PC-9 (cell line): ENCODE data around the gene PNMA1. TPM values are rescaled to one million over a fixed set of nuclear protein-coding genes. Genes with fewer than 3 reads are reported as not detected.

Source experiments
- BruUV-seq: library from RNA; stranded (reverse); fragments of 400-500 nt; replicated peaks from 2 replicates; lab custom pipeline; 2021; lab: Mats Ljungman, UMichigan
- CTCF ChIA-PET: fragments of 300-600 bp; sonication (Branson Sonifier 250); formaldehyde crosslinking; loops from one replicate; lab custom pipeline; 2022; ENCODE audit warnings: antibody characterized with exemption; lab: Charles Lee
- POLR2A ChIA-PET: fragments of 300-600 bp; sonication (Branson Sonifier 250); formaldehyde crosslinking; loops from one replicate; lab custom pipeline; 2022; ENCODE audit warnings: antibody characterized with exemption; ENCODE audit not compliant: unreplicated experiment; lab: Charles Lee
- DNase-seq, 2 experiments: peaks; one replicate each; pipeline versions ENCODE4 v3.0.0 to v3.0.0-alpha.2; 2015 to 2022; ENCODE audit warnings: mixed read lengths in 1 of 2
- H2AFZ ChIP-seq: fragments of 200-600 bp; sonication (generic); 2 replicates; pipeline ENCODE4 v1.8.1; 2017; ENCODE audit warnings: antibody characterized with exemption
- H3F3A ChIP-seq: fragments of 200-600 bp; sonication (generic); 2 replicates; pipeline ENCODE4 v1.8.1; 2017; ENCODE audit warnings: antibody characterized with exemption, mild to moderate bottlenecking, low read depth; ENCODE audit not compliant: insufficient read depth
- H3K27ac ChIP-seq: fragments of 200-600 bp; sonication (generic); 2 replicates; pipeline ENCODE4 v1.6.1; 2016; ENCODE audit warnings: mixed run types
- H3K27me3 ChIP-seq: fragments of 200-600 bp; sonication (generic); 2 replicates; pipeline ENCODE4 v1.6.1; 2016; ENCODE audit warnings: low read depth, mixed run types; ENCODE audit not compliant: insufficient read depth
- H3K36me3 ChIP-seq: fragments of 200-600 bp; sonication (generic); 2 replicates; pipeline ENCODE4 v1.6.1; 2016; ENCODE audit warnings: low read depth, mixed run types
- H3K4me1 ChIP-seq: fragments of 200-600 bp; sonication (generic); replicated peaks from 2 replicates; pipeline ENCODE4 v1.6.1; 2016; ENCODE audit warnings: mixed run types; ENCODE audit not compliant: insufficient read depth
- H3K4me2 ChIP-seq: fragments of 200-600 bp; sonication (generic); 2 replicates; pipeline ENCODE4 v1.6.1; 2017; ENCODE audit warnings: mixed run types
- H3K4me3 ChIP-seq: fragments of 200-600 bp; sonication (generic); 2 replicates; pipeline ENCODE4 v1.6.1; 2016; ENCODE audit warnings: mixed run types
- H3K79me2 ChIP-seq: fragments of 200-600 bp; sonication (generic); 2 replicates; pipeline ENCODE4 v1.6.1; 2017; ENCODE audit warnings: low read depth, mixed run types
- H3K9me2 ChIP-seq: fragments of 200-600 bp; sonication (generic); 2 replicates; pipeline ENCODE4 v1.8.1; 2017; ENCODE audit warnings: mild to moderate bottlenecking; ENCODE audit not compliant: insufficient read depth
- H3K9me3 ChIP-seq: fragments of 200-600 bp; sonication (generic); 2 replicates; pipeline ENCODE4 v1.8.1; 2016; ENCODE audit warnings: low read depth; ENCODE audit not compliant: insufficient read depth
- H4K20me1 ChIP-seq: fragments of 200-600 bp; sonication (generic); 2 replicates; pipeline ENCODE4 v1.8.1; 2017; ENCODE audit not compliant: insufficient read depth
- EZH2 ChIP-seq: fragments of 200-600 bp; sonication (generic); IDR thresholded peaks from 2 replicates; pipeline ENCODE4 v1.8.0; 2017; ENCODE audit warnings: antibody characterized with exemption, low read depth
- intact Hi-C: fragments of 100-400 bp; cut with micrococcal nuclease; formaldehyde crosslinking; loops from one replicate; pipeline ENCODE4 v1.10.0; 2022; ENCODE audit not compliant: unreplicated experiment
- total RNA-seq: library from RNA; stranded (reverse); gene quantifications from 2 replicates; pipeline ENCODE4 v1.2.3, GENCODE V29; 2021
- TF ChIP-seq, protein P1 (sequence below): fragments of 200-600 bp; sonication (generic); conservative IDR thresholded peaks from 2 replicates; pipeline ENCODE4 v1.6.1; 2017; ENCODE audit warnings: mixed run types, antibody characterized with exemption, mild to moderate bottlenecking, moderate library complexity

The PNMA1 gene
- total RNA-seq, 1 experiment from 2014 or later = 13.6 TPM

GRCh38 chr14:73757876-73758391 is 43.8 kb upstream of the PNMA1 start:
- Histone ChIP-seq H3F3A (peaks cover 61% of the 10 kb centered on the region), H3K4me3 (peak overlapping the region; percentile 90), H3K4me1 (peaks cover 72% of the 10 kb centered on the region), H3K27me3 (no peaks in the 10 kb centered on the region), H3K9me3 (no peaks in the 10 kb centered on the region), H3K36me3 (no peaks in the 10 kb centered on the region), H4K20me1 (no peaks in the 10 kb centered on the region), H3K9me2 (no peaks in the 10 kb centered on the region), H3K27ac (peak overlapping the region; percentile 90), H3K79me2 (peaks cover 77% of the 10 kb centered on the region), H2AFZ (no peak overlapping the region), H3K4me2 (peak overlapping the region; percentile 96)
- no peak for TF ChIP-seq EZH2
- TF ChIP-seq, protein P1, sequence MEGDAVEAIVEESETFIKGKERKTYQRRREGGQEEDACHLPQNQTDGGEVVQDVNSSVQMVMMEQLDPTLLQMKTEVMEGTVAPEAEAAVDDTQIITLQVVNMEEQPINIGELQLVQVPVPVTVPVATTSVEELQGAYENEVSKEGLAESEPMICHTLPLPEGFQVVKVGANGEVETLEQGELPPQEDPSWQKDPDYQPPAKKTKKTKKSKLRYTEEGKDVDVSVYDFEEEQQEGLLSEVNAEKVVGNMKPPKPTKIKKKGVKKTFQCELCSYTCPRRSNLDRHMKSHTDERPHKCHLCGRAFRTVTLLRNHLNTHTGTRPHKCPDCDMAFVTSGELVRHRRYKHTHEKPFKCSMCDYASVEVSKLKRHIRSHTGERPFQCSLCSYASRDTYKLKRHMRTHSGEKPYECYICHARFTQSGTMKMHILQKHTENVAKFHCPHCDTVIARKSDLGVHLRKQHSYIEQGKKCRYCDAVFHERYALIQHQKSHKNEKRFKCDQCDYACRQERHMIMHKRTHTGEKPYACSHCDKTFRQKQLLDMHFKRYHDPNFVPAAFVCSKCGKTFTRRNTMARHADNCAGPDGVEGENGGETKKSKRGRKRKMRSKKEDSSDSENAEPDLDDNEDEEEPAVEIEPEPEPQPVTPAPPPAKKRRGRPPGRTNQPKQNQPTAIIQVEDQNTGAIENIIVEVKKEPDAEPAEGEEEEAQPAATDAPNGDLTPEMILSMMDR = no peak
- CTCF ChIA-PET = interaction anchor here (0.6 to 1.6 kb wide), 6 partner anchors 13 to 110 kb away, joined by 3 to 12 read pairs (median 7); no protein-coding TSS in a partner anchor
- TSS peak; percentile 18 for BruUV-seq
- intact Hi-C loops = loop anchor here (1.0 to 5.0 kb wide), 3 partner anchors 29 to 96 kb away; partner anchors contain the start of gene PTGR2
- POLR2A ChIA-PET = interaction anchor here (0.5 to 0.6 kb wide), 4 partner anchors 30 to 114 kb away, joined by 3 to 12 read pairs (median 4); partner anchors contain the start of gene PNMA1
- no peak for DNase-seq

GRCh38 chr14:73757381-73757780 is 43.2 kb upstream of the PNMA1 start:
- intact Hi-C loops = loop anchor here (5.0 kb wide), 1 partner anchor 95 kb away; no protein-coding TSS in a partner anchor
- DNase-seq = no peak
- BruUV-seq = no TSS peak

DNA sequence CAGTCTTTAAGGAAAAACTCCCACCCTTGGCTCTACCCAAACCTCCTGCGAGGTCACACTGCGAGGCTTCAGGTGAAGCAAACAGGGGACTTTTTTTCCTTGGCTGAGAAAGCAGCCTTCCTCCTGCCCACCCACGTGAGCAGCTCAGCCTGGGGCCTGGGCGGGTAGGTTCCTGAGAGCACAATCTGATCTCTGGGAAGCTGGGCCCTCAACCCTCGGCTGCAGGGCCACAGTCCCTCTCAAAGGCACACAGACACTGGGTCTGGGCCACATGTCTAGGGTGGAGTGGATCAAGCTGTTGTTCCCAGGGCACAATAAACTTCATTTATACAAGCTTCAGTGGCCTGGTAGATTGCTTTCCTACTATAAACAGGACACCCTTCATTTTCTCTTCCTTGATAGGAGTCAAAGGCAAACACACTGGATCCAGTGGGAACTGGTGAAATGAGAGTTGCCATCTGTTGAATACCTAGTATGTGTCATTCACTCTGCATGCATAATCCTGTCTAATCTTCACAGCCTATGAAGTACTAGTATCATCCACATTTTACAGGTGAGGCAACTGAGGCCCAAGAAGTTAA is 41.3 kb upstream of the PNMA1 start:
- Histone ChIP-seq H4K20me1 (0 out of 2 replicates have a peak, but pooled peaks cover 5% of the 10 kb centered on the region), H3K9me3 (no peaks in the 10 kb centered on the region), H3K4me1 (peaks cover 79% of the 10 kb centered on the region), H3K36me3 (no peaks in the 10 kb centered on the region), H3K9me2 (no peaks in the 10 kb centered on the region), H3K27me3 (no peaks in the 10 kb centered on the region), H3K4me2 (peak overlapping the region; percentile 96), H3K79me2 (peaks cover 84% of the 10 kb centered on the region), H3K27ac (peak overlapping the region; percentile 90), H2AFZ (no peak overlapping the region), H3K4me3 (no peak overlapping the region), H3F3A (peaks cover 63% of the 10 kb centered on the region)
- TF ChIP-seq EZH2 = no peak
- TF ChIP-seq, protein P1 = no peak
- intact Hi-C loops = loop anchor here (1.0 to 5.0 kb wide), 2 partner anchors 70 to 93 kb away; no protein-coding TSS in a partner anchor
- CTCF ChIA-PET = no interaction called here
- POLR2A ChIA-PET = interaction anchor here (0.6 to 2.6 kb wide), 2 partner anchors 14 to 41 kb away, joined by 3 to 15 read pairs; no protein-coding TSS in a partner anchor
- DNase-seq = peak; percentile 61 to 69
- BruUV-seq = no TSS peak

More at GRCh38 chr14:73757381-73757780, 43.2 kb upstream of the PNMA1 start:
- Histone ChIP-seq H3K27me3 (no peaks in the 10 kb centered on the region), H3K4me3 (peak overlapping the region; percentile 90; the same call in 1 of the 2 replicates), H3K36me3 (no peaks in the 10 kb centered on the region), H2AFZ (no peak overlapping the region), H3K9me3 (no peaks in the 10 kb centered on the region), H3K4me1 (peaks cover 77% of the 10 kb centered on the region), H3K9me2 (no peaks in the 10 kb centered on the region), H3F3A (peaks cover 62% of the 10 kb centered on the region), H3K27ac (peak overlapping the region; percentile 90), H3K4me2 (peak overlapping the region; percentile 96), H3K79me2 (peaks cover 77% of the 10 kb centered on the region), H4K20me1 (no peaks in the 10 kb centered on the region)
- ChIA-PET POLR2A (no interaction called here), CTCF (interaction anchor here (1.4 to 1.6 kb wide), 2 partner anchors 29 to 33 kb away, joined by 9 to 12 read pairs; no protein-coding TSS in a partner anchor)
- no peak for TF ChIP-seq EZH2
- TF ChIP-seq, protein P1 = no peak
